ENCODE data around the gene B3GNT2.

Gene B3GNT2

DNA sequence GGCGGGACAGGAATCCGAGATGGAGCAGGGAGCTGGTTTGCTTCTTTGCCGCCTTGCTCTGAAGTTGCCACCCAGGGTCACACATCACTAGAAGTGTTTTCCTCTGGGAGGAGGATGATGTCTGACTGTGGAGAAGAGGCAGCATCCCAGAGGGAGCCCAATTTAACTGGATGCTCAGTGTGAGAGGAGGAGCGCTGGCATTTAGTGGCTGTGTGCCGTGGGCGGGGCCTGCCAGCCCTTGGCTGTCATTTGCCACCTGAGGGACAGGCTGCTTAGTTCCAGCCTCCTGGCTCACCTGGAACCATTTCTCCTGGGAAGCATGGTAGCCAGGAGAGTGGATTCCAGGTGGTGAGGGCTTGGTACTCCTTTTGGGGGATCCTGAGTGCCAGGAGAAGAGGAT, 9.6 kb downstream of the B3GNT2 start:
- peaks cover 12% of the 10 kb centered on the region for H3K4me1 ChIP-seq (ENCODE audit: control insufficient read depth, insufficient read depth, low read length)
- no peaks in the 10 kb centered on the region for H3K9me3 ChIP-seq (ENCODE audit: control insufficient read depth, insufficient read depth, low read length)
- no peaks in the 10 kb centered on the region for H3K27me3 ChIP-seq (ENCODE audit: control insufficient read depth, insufficient read depth, low read length)
- no peaks in the 10 kb centered on the region for H3K36me3 ChIP-seq (ENCODE audit: control insufficient read depth, insufficient read depth, low read length)
- no peak for DNase-seq (ENCODE audit: low read depth, low spot score)
- WGBS (ENCODE audit: insufficient coverage, insufficient read length), result no CpG with 5 or more reads among the region's 6 CpGs
- H3K4me3 ChIP-seq (ENCODE audit: low read length), result no peak overlapping the region
- H3K27ac ChIP-seq (ENCODE audit: low read length), result no peak overlapping the region

DNA sequence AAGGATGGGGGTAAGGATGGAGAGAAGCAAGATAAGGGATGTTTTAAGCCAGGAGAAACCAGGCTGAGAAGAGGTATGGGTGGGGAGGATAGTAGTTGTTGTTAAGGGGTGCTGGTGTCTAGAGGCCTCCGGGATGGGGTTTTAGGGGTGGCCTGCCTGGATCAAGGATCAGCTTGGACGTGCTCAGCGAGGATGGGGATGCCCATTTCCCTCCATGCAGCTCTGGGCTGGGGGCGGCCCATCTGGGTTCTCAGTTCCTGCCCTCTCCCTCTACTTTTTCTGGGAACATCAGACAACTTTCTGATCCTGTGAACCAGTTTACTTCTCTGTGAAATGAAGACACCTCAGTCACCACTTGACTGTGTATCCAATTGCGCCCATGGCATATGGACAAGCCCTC, 10.1 kb downstream of the B3GNT2 start:
- WGBS (ENCODE audit: insufficient coverage, insufficient read length), result no CpG with 5 or more reads among the region's 5 CpGs
- Histone ChIP-seq H3K27ac (ENCODE audit: low read length) (no peak overlapping the region), H3K4me3 (ENCODE audit: low read length) (no peak overlapping the region), H3K9me3 (ENCODE audit: control insufficient read depth, insufficient read depth, low read length) (no peaks in the 10 kb centered on the region), H3K4me1 (ENCODE audit: control insufficient read depth, insufficient read depth, low read length) (peaks cover 12% of the 10 kb centered on the region), H3K27me3 (ENCODE audit: control insufficient read depth, insufficient read depth, low read length) (no peaks in the 10 kb centered on the region), H3K36me3 (ENCODE audit: control insufficient read depth, insufficient read depth, low read length) (no peaks in the 10 kb centered on the region)
- DNase-seq (ENCODE audit: low read depth, low spot score), result no peak

DNA sequence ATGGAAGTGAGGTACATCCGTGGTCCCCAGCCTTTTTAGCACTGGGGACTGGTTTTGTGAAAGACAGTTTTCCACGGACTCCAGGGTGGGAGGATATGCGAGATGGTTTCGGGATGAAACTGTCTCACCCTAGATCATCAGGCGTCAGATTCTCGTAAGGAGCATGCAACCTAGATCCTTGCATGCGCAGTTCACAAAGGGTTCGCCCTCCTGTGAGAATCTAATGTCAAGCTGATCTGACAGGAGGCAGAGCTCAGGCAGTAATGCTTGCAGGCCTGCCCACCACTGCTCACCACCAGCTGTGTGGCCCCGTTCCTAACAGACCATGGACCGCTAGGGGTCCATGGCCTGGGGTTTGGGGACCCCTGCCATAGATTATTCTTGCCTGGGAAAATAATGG, 11.6 kb downstream of the B3GNT2 start:
- H3K9me3 ChIP-seq (ENCODE audit: control insufficient read depth, insufficient read depth, low read length), result no peaks in the 10 kb centered on the region
- WGBS (ENCODE audit: insufficient coverage, insufficient read length), result no CpG with 5 or more reads among the region's 10 CpGs
- no peak overlapping the region for H3K27ac ChIP-seq (ENCODE audit: low read length)
- DNase-seq (ENCODE audit: low read depth, low spot score), result no peak
- no peaks in the 10 kb centered on the region for H3K36me3 ChIP-seq (ENCODE audit: control insufficient read depth, insufficient read depth, low read length)
- H3K4me3 ChIP-seq (ENCODE audit: low read length), result no peak overlapping the region
- no peaks in the 10 kb centered on the region for H3K27me3 ChIP-seq (ENCODE audit: control insufficient read depth, insufficient read depth, low read length)
- H3K4me1 ChIP-seq (ENCODE audit: control insufficient read depth, insufficient read depth, low read length), result peaks cover 8% of the 10 kb centered on the region

DNA sequence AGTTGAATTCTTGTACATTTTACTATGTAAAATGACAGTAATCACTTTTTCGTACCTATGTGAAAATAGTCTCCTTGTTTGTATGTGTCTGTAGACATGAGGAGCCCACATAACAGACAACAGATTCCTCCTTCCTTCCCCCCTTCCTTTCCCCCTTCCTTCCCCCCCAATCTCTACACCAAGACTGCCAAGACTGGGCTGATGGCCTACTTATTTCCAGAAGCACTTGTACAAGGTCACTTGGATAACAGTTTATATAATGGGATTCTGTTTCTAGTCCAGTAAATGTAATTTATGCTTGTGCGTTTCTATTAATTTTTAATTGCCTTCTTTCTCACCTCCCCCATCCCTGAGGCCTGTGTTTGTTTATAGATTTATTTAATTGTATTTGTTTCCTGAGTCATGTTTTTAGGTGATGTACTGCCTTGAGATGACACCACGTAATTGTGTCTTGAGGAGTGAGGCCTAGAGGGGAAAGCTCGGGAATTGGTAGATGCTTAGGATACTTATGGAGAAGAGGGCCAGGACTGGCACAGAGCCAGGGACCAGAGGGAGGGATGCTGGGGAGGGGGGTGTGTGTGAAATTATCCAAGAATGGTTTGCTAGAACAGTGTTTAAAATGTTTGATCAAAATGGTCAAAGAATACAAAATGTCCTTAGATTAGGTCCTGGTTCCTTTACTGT, 12.3 kb downstream of the B3GNT2 start:
- no CpG with 5 or more reads among the region's 4 CpGs for WGBS (ENCODE audit: insufficient coverage, insufficient read length)

DNA sequence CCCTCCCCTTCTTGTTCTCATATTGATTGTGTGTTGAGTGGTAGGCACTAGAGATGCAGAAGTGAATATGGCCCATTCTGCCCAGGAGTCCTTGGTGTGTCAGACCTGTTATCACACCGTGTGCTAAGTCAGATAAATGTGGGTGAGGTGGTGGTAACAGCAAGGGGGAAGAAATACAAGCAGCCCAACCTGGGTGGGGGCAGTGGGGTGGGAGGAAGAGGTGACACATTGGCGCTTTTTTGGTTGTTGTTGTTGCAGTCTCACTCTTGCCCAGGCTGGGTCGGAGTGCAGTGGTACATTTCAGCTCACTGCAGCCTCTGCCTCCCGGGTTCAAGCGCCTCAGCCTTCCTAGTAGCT, 12.8 kb downstream of the B3GNT2 start:
- no CpG with 5 or more reads among the region's 5 CpGs for WGBS (ENCODE audit: insufficient coverage, insufficient read length)
- Histone ChIP-seq H3K9me3 (ENCODE audit: control insufficient read depth, insufficient read depth, low read length) (no peaks in the 10 kb centered on the region), H3K27ac (ENCODE audit: low read length) (no peak overlapping the region), H3K36me3 (ENCODE audit: control insufficient read depth, insufficient read depth, low read length) (no peaks in the 10 kb centered on the region), H3K4me3 (ENCODE audit: low read length) (no peak overlapping the region), H3K4me1 (ENCODE audit: control insufficient read depth, insufficient read depth, low read length) (peaks cover 12% of the 10 kb centered on the region), H3K27me3 (ENCODE audit: control insufficient read depth, insufficient read depth, low read length) (no peaks in the 10 kb centered on the region)
- no peak for DNase-seq (ENCODE audit: low read depth, low spot score)

More for the DNA sequence above, 12.3 kb downstream of the B3GNT2 start:
- no peak for DNase-seq (ENCODE audit: low read depth, low spot score)
- Histone ChIP-seq H3K27me3 (ENCODE audit: control insufficient read depth, insufficient read depth, low read length) (no peaks in the 10 kb centered on the region), H3K27ac (ENCODE audit: low read length) (no peak overlapping the region), H3K36me3 (ENCODE audit: control insufficient read depth, insufficient read depth, low read length) (no peaks in the 10 kb centered on the region), H3K9me3 (ENCODE audit: control insufficient read depth, insufficient read depth, low read length) (no peaks in the 10 kb centered on the region), H3K4me3 (ENCODE audit: low read length) (no peak overlapping the region), H3K4me1 (ENCODE audit: control insufficient read depth, insufficient read depth, low read length) (peaks cover 11% of the 10 kb centered on the region)

DNA sequence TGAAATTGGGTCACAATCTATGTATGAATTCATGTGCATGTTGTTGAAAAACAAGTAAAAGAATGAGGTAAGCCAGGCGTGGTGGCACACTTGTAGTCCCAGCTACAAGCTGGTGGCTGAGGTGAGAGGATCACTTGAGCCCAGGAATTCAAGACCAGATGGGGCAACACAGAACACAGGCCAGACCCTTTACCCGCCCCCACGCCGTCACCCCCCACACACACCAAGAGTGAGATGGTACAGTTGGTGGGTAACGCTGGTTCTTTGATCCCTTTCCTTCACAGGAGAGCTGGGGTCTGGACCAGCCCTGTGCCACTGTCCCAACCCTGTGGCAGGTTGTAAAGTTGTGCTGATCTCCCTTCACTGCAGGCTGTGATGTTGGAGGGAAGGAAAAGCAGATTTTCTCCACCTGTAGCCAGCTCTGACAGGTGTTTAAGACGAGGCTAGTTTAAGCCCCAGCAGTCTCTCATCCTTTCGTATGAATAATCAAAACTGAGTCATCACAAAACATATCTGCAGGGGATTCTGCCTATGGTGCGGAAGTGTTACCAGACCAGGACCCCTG, 13.6 kb downstream of the B3GNT2 start:
- DNase-seq (ENCODE audit: low read depth, low spot score), result no peak
- no CpG with 5 or more reads among the region's 8 CpGs for WGBS (ENCODE audit: insufficient coverage, insufficient read length)
- Histone ChIP-seq H3K4me3 (ENCODE audit: low read length) (no peak overlapping the region; the same call in 1 of the 2 replicates), H3K9me3 (ENCODE audit: control insufficient read depth, insufficient read depth, low read length) (no peaks in the 10 kb centered on the region), H3K27ac (ENCODE audit: low read length) (no peak overlapping the region), H3K4me1 (ENCODE audit: control insufficient read depth, insufficient read depth, low read length) (peaks cover 12% of the 10 kb centered on the region), H3K36me3 (ENCODE audit: control insufficient read depth, insufficient read depth, low read length) (no peaks in the 10 kb centered on the region), H3K27me3 (ENCODE audit: control insufficient read depth, insufficient read depth, low read length) (no peaks in the 10 kb centered on the region)

DNA sequence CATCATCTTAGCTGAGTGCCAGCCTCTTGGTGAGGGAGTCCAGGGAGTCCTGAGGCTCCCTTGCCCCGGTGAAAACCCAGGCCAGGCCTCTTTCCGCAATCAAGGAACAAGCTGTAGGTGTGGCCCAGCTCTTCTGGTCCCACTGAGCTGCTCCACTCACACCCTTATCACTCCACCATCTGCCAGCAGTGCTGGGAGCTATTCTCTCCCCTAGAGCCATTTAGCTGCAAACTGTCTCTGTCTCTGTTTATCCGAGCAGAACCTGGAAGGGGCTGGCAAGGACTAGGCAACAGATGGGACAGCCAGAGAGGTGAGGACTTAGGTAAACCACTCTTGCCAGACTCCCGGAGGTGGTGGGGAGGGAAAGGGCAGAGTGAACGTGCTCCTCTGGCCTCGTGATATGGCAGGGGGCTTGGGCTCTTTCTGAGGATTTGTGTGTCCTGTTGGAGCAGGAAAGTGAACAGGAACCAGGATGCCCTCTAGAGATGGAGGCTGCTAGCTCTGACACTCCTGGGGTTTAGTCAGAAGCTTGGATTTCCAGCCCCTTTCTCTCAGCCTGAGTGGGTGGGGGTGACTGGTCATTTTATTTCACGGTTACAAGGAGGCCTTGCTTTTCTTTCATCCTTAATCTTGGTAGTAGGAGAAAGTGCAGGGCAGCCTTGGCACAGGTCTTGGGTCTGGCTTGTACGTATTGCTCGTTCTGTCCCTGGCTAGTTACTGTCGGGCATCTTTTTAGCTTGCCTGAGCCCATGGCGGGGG, 19.6 kb downstream of the B3GNT2 start:
- Histone ChIP-seq H3K4me1 (ENCODE audit: control insufficient read depth, insufficient read depth, low read length) (peaks cover 5% of the 10 kb centered on the region; the same call in 1 of the 2 replicates), H3K9me3 (ENCODE audit: control insufficient read depth, insufficient read depth, low read length) (no peaks in the 10 kb centered on the region), H3K27me3 (ENCODE audit: control insufficient read depth, insufficient read depth, low read length) (no peaks in the 10 kb centered on the region), H3K27ac (ENCODE audit: low read length) (no peak overlapping the region), H3K4me3 (ENCODE audit: low read length) (no peak overlapping the region), H3K36me3 (ENCODE audit: control insufficient read depth, insufficient read depth, low read length) (no peaks in the 10 kb centered on the region)
- no peak for DNase-seq (ENCODE audit: low read depth, low spot score)
- no CpG with 5 or more reads among the region's 11 CpGs for WGBS (ENCODE audit: insufficient coverage, insufficient read length)

DNA sequence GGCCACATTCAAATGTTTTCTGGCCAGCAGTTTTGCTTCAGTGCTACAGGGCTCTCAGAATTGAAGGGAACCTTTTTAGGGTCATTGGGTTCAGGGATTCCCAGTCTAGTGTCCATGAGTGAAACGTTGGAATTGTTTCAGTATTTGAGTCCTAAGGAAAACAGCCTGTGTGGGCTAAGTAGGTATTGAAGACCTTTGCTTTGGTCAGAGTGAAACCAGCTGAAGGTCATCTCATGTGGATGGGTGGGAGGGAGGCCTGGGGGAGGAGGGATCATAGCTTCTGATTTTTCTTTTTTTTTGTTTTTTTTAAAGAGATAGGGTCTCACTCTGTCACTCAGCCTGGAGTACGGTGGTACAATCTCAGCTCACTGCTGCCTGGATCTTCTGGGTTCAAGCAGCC, 20.2 kb downstream of the B3GNT2 start:
- Histone ChIP-seq H3K27ac (ENCODE audit: low read length) (no peak overlapping the region), H3K27me3 (ENCODE audit: control insufficient read depth, insufficient read depth, low read length) (no peaks in the 10 kb centered on the region), H3K4me1 (ENCODE audit: control insufficient read depth, insufficient read depth, low read length) (peaks cover 5% of the 10 kb centered on the region; the same call in 1 of the 2 replicates), H3K9me3 (ENCODE audit: control insufficient read depth, insufficient read depth, low read length) (no peaks in the 10 kb centered on the region), H3K4me3 (ENCODE audit: low read length) (no peak overlapping the region), H3K36me3 (ENCODE audit: control insufficient read depth, insufficient read depth, low read length) (no peaks in the 10 kb centered on the region)
- no CpG with 5 or more reads among the region's 2 CpGs for WGBS (ENCODE audit: insufficient coverage, insufficient read length)
- no peak for DNase-seq (ENCODE audit: low read depth, low spot score)

DNA sequence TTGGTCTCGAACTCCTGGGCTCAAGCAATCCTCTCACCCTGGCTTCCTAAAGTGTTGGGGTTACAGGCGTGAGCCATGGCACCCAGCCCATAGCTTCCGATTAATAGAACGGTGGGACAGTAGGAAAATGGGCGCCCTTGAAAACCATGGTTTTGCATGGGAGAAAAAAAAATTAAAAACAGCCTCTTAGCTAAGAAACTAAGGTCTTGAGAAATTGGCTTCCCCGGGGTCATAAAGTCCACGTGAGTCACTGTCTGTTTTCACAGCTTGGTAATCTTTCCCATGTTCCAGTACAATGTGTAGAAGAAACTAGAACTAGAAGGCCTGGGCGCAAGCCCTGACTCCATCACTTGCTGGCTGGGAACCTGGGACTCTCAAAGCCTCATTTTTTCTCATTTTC, 20.7 kb downstream of the B3GNT2 start:
- Histone ChIP-seq H3K36me3 (ENCODE audit: control insufficient read depth, insufficient read depth, low read length) (no peaks in the 10 kb centered on the region), H3K4me3 (ENCODE audit: low read length) (no peak overlapping the region), H3K27ac (ENCODE audit: low read length) (no peak overlapping the region), H3K4me1 (ENCODE audit: control insufficient read depth, insufficient read depth, low read length) (peaks cover 5% of the 10 kb centered on the region; the same call in 1 of the 2 replicates), H3K27me3 (ENCODE audit: control insufficient read depth, insufficient read depth, low read length) (no peaks in the 10 kb centered on the region), H3K9me3 (ENCODE audit: control insufficient read depth, insufficient read depth, low read length) (no peaks in the 10 kb centered on the region)
- no CpG with 5 or more reads among the region's 8 CpGs for WGBS (ENCODE audit: insufficient coverage, insufficient read length)
- DNase-seq (ENCODE audit: low read depth, low spot score), result no peak

DNA sequence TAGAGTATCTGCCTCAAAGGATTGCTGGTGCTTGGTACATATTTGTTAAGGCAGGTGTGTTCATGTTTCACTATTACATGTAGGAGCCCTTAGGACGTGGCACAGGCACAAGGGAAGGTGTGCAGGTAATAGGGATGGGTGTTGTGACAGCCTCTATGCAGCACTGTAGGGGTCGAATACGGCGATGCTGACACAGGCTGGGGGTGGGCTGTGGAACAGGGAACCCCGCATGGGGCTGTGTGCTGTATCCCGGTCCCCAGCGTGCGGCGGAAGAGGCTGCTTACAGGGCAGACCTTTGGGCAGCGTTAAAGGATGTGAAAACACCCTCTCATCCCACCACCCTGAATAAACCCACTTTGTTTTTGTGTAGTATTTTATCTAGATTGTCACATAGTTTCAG, 21.5 kb downstream of the B3GNT2 start:
- peaks cover under 1% of the 10 kb centered on the region; the same call in 1 of the 2 replicates for H3K36me3 ChIP-seq (ENCODE audit: control insufficient read depth, insufficient read depth, low read length)
- no peak overlapping the region for H3K27ac ChIP-seq (ENCODE audit: low read length)
- H3K4me3 ChIP-seq (ENCODE audit: low read length), result no peak overlapping the region
- no peaks in the 10 kb centered on the region for H3K9me3 ChIP-seq (ENCODE audit: control insufficient read depth, insufficient read depth, low read length)
- WGBS (ENCODE audit: insufficient coverage, insufficient read length), result no CpG with 5 or more reads among the region's 10 CpGs
- peaks cover 5% of the 10 kb centered on the region; the same call in 1 of the 2 replicates for H3K4me1 ChIP-seq (ENCODE audit: control insufficient read depth, insufficient read depth, low read length)
- no peaks in the 10 kb centered on the region for H3K27me3 ChIP-seq (ENCODE audit: control insufficient read depth, insufficient read depth, low read length)
- no peak for DNase-seq (ENCODE audit: low read depth, low spot score)
